ENCODE results near the gene NFE2L3.

GRCh38 chr7:26135551-26135950, 16.4 kb upstream of the NFE2L3 start:
- TF ChIP-seq, protein P1, sequence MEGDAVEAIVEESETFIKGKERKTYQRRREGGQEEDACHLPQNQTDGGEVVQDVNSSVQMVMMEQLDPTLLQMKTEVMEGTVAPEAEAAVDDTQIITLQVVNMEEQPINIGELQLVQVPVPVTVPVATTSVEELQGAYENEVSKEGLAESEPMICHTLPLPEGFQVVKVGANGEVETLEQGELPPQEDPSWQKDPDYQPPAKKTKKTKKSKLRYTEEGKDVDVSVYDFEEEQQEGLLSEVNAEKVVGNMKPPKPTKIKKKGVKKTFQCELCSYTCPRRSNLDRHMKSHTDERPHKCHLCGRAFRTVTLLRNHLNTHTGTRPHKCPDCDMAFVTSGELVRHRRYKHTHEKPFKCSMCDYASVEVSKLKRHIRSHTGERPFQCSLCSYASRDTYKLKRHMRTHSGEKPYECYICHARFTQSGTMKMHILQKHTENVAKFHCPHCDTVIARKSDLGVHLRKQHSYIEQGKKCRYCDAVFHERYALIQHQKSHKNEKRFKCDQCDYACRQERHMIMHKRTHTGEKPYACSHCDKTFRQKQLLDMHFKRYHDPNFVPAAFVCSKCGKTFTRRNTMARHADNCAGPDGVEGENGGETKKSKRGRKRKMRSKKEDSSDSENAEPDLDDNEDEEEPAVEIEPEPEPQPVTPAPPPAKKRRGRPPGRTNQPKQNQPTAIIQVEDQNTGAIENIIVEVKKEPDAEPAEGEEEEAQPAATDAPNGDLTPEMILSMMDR (IDR thresholded peaks at IDR 0.05; ENCODE audit: poor library complexity), result no peak
- TF ChIP-seq EZH2 (IDR thresholded peaks at IDR 0.05; ENCODE audit: borderline replicate concordance), result no peak

Measured in hepatocyte (in vitro differentiated cells).